Mucosa of gallbladder (tissue), 1 donor: ENCODE measurements around the gene SP3. TPM values are rescaled to one million over a fixed set of nuclear protein-coding genes. Genes with fewer than 3 reads are reported as not detected.

ENCODE experiments used
- DNase-seq: peaks from one replicate; pipeline ENCODE4 v3.0.0-alpha.2; 2020; ENCODE audit warnings: low spot score
- total RNA-seq: library from RNA; stranded (reverse); gene quantifications from one replicate; pipeline ENCODE4 v1.2.1, GENCODE V29; 2021
- donor health status: DM: no; HTN: no; CAD: no.

Gene SP3
- 66.0 TPM for total RNA-seq

- peak; percentile 98 for DNase-seq
Observed at GRCh38 chr2:173965372-173966025, at the start of gene SP3. Gene SP3 (minus strand): TSS chr2:173965373. CDS start chr2:173965171, 202 bp downstream.

GRCh38 chr2:174014699-174015070 is 49.5 kb upstream of the SP3 start:
- no peak for DNase-seq

- no peak for DNase-seq
Observed at GRCh38 chr2:174014011-174014698, 49.0 kb upstream of the SP3 start.

- peak; percentile 24 for DNase-seq
Observed at GRCh38 chr2:174013315-174013751, 48.2 kb upstream of the SP3 start.

- DNase-seq = peak; percentile 70
Observed at GRCh38 chr2:174012347-174013314, 47.5 kb upstream of the SP3 start.

GRCh38 chr2:174011796-174012195 is 46.6 kb upstream of the SP3 start:
- DNase-seq = no peak

GRCh38 chr2:174011173-174011572 is 46.0 kb upstream of the SP3 start:
- no peak for DNase-seq

GRCh38 chr2:174009488-174010223 is 44.5 kb upstream of the SP3 start:
- DNase-seq = no peak

GRCh38 chr2:174008720-174009119 is 43.5 kb upstream of the SP3 start:
- DNase-seq = no peak

- DNase-seq = no peak
Observed at GRCh38 chr2:174007010-174007409, 41.8 kb upstream of the SP3 start.

GRCh38 chr2:174005801-174006419 is 40.7 kb upstream of the SP3 start:
- DNase-seq = no peak

- DNase-seq = no peak
Observed at GRCh38 chr2:174004905-174005605, 39.9 kb upstream of the SP3 start.

GRCh38 chr2:174003720-174004695 is 38.8 kb upstream of the SP3 start:
- DNase-seq = peak; percentile 61

GRCh38 chr2:174002679-174003078 is 37.5 kb upstream of the SP3 start:
- DNase-seq = no peak

GRCh38 chr2:174001107-174001506 is 35.9 kb upstream of the SP3 start:
- DNase-seq = no peak

- DNase-seq = no peak
Observed at GRCh38 chr2:173999724-174000123, 34.6 kb upstream of the SP3 start.

GRCh38 chr2:173999272-173999671 is 34.1 kb upstream of the SP3 start:
- no peak for DNase-seq

GRCh38 chr2:173998386-173998785 is 33.2 kb upstream of the SP3 start:
- no peak for DNase-seq

GRCh38 chr2:173997753-173998152 is 32.6 kb upstream of the SP3 start:
- DNase-seq = peak; percentile 26
